Measurements from ENCODE around the gene MAJIN. TPM values are rescaled to one million over a fixed set of nuclear protein-coding genes. Genes with fewer than 3 reads are reported as not detected.

MAJIN gene
- total and polyA plus RNA-seq, 2 experiments from 2014 or later, result not detected

DNA sequence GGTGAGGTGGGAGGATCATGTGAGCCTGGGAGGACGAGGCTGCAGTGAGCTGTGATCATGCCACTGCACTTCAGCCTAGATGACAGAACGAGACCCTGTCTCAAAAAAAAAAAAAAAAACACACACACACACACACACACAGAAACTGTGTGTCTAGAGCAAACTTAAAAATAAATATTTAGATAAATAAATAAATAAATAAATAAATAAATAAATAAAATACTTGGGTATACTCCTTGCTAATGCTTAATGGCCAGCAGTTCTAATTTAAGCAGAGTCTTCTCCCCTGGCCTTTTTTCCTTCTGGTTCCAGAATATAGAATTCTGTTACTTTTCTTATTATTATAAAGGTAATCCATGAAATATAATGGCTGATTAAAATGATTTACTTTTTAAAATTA, 37.0 kb upstream of the MAJIN start:
- Histone ChIP-seq H3K4me2 (no peak overlapping the region), H3K4me1 (ENCODE audit: insufficient read depth) (no peaks in the 10 kb centered on the region), H3K4me3 (no peak overlapping the region), H3K27me3 (ENCODE audit: insufficient read depth) (no peaks in the 10 kb centered on the region), H3K79me2 (replicated peaks; ENCODE audit: insufficient read depth) (no peaks in the 10 kb centered on the region), H3K27ac (ENCODE audit: low read depth) (no peak overlapping the region), H3K9me2 (ENCODE audit: insufficient read depth) (no peaks in the 10 kb centered on the region), H4K20me1 (replicated peaks; ENCODE audit: insufficient read depth) (no peaks in the 10 kb centered on the region), H2AFZ (no peak overlapping the region), H3K36me3 (ENCODE audit: insufficient read depth) (no peaks in the 10 kb centered on the region), H3F3A (replicated peaks; ENCODE audit: low read depth) (peaks cover 7% of the 10 kb centered on the region; the same call in 1 of the 2 replicates)
- Mint-ChIP-seq H3K4me3 (no peak overlapping the region), H3K36me3 (ENCODE audit: low read depth) (no peaks in the 10 kb centered on the region), H3K27ac (no peak overlapping the region), H3K27me3 (ENCODE audit: insufficient read depth, low read depth, poor library complexity) (peaks cover 12% of the 10 kb centered on the region), H3K9me3 (no peaks in the 10 kb centered on the region), H3K4me1 (peaks cover 7% of the 10 kb centered on the region; the same call in 2 of the 3 replicates)
- no peak for DNase-seq (ENCODE audit: low spot score)
- ATAC-seq, result no peak
- TF ChIP-seq ZNF331 (CRISPR knock-in tag; IDR thresholded peaks at IDR 0.05; ENCODE audit: low read depth), result no peak
- no peak for TF ChIP-seq EZH2phosphoT487 (IDR thresholded peaks at IDR 0.05; ENCODE audit: unreplicated experiment)
- no peak for TF ChIP-seq NANOG (IDR thresholded peaks at IDR 0.05; ENCODE audit: borderline replicate concordance)
- no peak for TF ChIP-seq STAT1 (IDR thresholded peaks at IDR 0.05; ENCODE audit: unreplicated experiment)
- TF ChIP-seq, protein P1, sequence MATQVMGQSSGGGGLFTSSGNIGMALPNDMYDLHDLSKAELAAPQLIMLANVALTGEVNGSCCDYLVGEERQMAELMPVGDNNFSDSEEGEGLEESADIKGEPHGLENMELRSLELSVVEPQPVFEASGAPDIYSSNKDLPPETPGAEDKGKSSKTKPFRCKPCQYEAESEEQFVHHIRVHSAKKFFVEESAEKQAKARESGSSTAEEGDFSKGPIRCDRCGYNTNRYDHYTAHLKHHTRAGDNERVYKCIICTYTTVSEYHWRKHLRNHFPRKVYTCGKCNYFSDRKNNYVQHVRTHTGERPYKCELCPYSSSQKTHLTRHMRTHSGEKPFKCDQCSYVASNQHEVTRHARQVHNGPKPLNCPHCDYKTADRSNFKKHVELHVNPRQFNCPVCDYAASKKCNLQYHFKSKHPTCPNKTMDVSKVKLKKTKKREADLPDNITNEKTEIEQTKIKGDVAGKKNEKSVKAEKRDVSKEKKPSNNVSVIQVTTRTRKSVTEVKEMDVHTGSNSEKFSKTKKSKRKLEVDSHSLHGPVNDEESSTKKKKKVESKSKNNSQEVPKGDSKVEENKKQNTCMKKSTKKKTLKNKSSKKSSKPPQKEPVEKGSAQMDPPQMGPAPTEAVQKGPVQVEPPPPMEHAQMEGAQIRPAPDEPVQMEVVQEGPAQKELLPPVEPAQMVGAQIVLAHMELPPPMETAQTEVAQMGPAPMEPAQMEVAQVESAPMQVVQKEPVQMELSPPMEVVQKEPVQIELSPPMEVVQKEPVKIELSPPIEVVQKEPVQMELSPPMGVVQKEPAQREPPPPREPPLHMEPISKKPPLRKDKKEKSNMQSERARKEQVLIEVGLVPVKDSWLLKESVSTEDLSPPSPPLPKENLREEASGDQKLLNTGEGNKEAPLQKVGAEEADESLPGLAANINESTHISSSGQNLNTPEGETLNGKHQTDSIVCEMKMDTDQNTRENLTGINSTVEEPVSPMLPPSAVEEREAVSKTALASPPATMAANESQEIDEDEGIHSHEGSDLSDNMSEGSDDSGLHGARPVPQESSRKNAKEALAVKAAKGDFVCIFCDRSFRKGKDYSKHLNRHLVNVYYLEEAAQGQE (IDR thresholded peaks at IDR 0.05; ENCODE audit: unreplicated experiment), result no peak
- TF ChIP-seq, protein P2, sequence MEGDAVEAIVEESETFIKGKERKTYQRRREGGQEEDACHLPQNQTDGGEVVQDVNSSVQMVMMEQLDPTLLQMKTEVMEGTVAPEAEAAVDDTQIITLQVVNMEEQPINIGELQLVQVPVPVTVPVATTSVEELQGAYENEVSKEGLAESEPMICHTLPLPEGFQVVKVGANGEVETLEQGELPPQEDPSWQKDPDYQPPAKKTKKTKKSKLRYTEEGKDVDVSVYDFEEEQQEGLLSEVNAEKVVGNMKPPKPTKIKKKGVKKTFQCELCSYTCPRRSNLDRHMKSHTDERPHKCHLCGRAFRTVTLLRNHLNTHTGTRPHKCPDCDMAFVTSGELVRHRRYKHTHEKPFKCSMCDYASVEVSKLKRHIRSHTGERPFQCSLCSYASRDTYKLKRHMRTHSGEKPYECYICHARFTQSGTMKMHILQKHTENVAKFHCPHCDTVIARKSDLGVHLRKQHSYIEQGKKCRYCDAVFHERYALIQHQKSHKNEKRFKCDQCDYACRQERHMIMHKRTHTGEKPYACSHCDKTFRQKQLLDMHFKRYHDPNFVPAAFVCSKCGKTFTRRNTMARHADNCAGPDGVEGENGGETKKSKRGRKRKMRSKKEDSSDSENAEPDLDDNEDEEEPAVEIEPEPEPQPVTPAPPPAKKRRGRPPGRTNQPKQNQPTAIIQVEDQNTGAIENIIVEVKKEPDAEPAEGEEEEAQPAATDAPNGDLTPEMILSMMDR (conservative IDR thresholded peaks at IDR 0.05; ENCODE audit: low read depth in 2 of 2), result no peak
- TF ChIP-seq, protein P3, sequence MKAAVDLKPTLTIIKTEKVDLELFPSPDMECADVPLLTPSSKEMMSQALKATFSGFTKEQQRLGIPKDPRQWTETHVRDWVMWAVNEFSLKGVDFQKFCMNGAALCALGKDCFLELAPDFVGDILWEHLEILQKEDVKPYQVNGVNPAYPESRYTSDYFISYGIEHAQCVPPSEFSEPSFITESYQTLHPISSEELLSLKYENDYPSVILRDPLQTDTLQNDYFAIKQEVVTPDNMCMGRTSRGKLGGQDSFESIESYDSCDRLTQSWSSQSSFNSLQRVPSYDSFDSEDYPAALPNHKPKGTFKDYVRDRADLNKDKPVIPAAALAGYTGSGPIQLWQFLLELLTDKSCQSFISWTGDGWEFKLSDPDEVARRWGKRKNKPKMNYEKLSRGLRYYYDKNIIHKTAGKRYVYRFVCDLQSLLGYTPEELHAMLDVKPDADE (IDR thresholded peaks at IDR 0.05), result no peak
- TF ChIP-seq, protein P4, sequence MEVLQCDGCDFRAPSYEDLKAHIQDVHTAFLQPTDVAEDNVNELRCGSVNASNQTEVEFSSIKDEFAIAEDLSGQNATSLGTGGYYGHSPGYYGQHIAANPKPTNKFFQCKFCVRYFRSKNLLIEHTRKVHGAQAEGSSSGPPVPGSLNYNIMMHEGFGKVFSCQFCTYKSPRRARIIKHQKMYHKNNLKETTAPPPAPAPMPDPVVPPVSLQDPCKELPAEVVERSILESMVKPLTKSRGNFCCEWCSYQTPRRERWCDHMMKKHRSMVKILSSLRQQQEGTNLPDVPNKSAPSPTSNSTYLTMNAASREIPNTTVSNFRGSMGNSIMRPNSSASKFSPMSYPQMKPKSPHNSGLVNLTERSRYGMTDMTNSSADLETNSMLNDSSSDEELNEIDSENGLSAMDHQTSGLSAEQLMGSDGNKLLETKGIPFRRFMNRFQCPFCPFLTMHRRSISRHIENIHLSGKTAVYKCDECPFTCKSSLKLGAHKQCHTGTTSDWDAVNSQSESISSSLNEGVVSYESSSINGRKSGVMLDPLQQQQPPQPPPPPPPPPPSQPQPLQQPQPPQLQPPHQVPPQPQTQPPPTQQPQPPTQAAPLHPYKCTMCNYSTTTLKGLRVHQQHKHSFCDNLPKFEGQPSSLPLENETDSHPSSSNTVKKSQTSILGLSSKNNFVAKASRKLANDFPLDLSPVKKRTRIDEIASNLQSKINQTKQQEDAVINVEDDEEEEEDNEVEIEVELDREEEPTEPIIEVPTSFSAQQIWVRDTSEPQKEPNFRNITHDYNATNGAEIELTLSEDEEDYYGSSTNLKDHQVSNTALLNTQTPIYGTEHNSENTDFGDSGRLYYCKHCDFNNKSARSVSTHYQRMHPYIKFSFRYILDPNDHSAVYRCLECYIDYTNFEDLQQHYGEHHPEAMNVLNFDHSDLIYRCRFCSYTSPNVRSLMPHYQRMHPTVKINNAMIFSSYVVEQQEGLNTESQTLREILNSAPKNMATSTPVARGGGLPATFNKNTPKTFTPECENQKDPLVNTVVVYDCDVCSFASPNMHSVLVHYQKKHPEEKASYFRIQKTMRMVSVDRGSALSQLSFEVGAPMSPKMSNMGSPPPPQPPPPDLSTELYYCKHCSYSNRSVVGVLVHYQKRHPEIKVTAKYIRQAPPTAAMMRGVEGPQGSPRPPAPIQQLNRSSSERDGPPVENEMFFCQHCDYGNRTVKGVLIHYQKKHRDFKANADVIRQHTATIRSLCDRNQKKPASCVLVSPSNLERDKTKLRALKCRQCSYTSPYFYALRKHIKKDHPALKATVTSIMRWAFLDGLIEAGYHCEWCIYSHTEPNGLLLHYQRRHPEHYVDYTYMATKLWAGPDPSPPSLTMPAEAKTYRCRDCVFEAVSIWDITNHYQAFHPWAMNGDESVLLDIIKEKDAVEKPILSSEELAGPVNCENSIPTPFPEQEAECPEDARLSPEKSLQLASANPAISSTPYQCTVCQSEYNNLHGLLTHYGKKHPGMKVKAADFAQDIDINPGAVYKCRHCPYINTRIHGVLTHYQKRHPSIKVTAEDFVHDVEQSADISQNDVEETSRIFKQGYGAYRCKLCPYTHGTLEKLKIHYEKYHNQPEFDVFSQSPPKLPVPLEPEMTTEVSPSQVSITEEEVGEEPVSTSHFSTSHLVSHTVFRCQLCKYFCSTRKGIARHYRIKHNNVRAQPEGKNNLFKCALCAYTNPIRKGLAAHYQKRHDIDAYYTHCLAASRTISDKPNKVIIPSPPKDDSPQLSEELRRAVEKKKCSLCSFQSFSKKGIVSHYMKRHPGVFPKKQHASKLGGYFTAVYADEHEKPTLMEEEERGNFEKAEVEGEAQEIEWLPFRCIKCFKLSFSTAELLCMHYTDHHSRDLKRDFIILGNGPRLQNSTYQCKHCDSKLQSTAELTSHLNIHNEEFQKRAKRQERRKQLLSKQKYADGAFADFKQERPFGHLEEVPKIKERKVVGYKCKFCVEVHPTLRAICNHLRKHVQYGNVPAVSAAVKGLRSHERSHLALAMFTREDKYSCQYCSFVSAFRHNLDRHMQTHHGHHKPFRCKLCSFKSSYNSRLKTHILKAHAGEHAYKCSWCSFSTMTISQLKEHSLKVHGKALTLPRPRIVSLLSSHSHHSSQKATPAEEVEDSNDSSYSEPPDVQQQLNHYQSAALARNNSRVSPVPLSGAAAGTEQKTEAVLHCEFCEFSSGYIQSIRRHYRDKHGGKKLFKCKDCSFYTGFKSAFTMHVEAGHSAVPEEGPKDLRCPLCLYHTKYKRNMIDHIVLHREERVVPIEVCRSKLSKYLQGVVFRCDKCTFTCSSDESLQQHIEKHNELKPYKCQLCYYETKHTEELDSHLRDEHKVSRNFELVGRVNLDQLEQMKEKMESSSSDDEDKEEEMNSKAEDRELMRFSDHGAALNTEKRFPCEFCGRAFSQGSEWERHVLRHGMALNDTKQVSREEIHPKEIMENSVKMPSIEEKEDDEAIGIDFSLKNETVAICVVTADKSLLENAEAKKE (CRISPR knock-in tag; IDR thresholded peaks at IDR 0.05), result no peak
- TF ChIP-seq ZNF114 (CRISPR knock-in tag; IDR thresholded peaks at IDR 0.05), result no peak
- no peak for TF ChIP-seq CREB1 (CRISPR knock-in tag; IDR thresholded peaks at IDR 0.05; ENCODE audit: low read depth)
- TF ChIP-seq POLR2AphosphoS5 (IDR thresholded peaks at IDR 0.05; ENCODE audit: low read depth), result no peak
- TF ChIP-seq EZH2 (IDR thresholded peaks at IDR 0.05; ENCODE audit: low read depth, unreplicated experiment), result no peak
- TF ChIP-seq JUNB (IDR thresholded peaks at IDR 0.05; ENCODE audit: unreplicated experiment), result no peak
